HepG2 (cell line): ENCODE measurements around the gene MYO18B. TPM values are rescaled to one million over a fixed set of nuclear protein-coding genes. Genes with fewer than 3 reads are reported as not detected.

ENCODE experiments used
- ATAC-seq: fragments of 200-7000 bp; cut with Tn5 transposase; 3 replicates; pipeline ENCODE4 v1.9.1; 2020; ENCODE audit warnings: mild to moderate bottlenecking, moderate library complexity
- BruUV-seq: library from RNA; stranded (reverse); fragments of 400-500 nt; replicated peaks from 2 replicates; lab custom pipeline; 2021; lab: Mats Ljungman, UMichigan
- CTCF ChIA-PET: fragments of 300-600 bp; formaldehyde crosslinking; extraction: SDS; loops from one replicate; lab custom pipeline; 2021; ENCODE audit warnings: low total read pairs, inconsistent platforms, low intra/inter-chr PET ratio; lab: Yijun Ruan, JAX
- POLR2A ChIA-PET: fragments of 350-600 bp; sonication (Branson Sonifier 250); formaldehyde crosslinking; loops from one replicate; lab custom pipeline; 2020; ENCODE audit warnings: antibody characterized with exemption, inconsistent platforms; lab: Yijun Ruan, JAX
- DNase-seq: peaks from one replicate; pipeline ENCODE4 v3.0.0-alpha.2; 2015; ENCODE audit warnings: low spot score
- FAIRE-seq: peaks from 3 replicates; lab custom pipeline; 2011; peaks lifted over from hg19 to GRCh38; lab: Jason Lieb, UNC
- H2AFZ ChIP-seq: one replicate; pipeline ENCODE4 v1.6.1; 2011; ENCODE audit warnings: low read length, inconsistent platforms
- H3K27ac ChIP-seq: fragments of 300-600 bp; 3 replicates; pipeline ENCODE4 v1.8.0; 2011; ENCODE audit warnings: mixed run types, mild to moderate bottlenecking, mixed read lengths, low read length, inconsistent platforms; ENCODE audit not compliant: insufficient read depth; ENCODE audit errors: extremely low read length
- H3K27me3 ChIP-seq, 2 experiments: fragments of 200-600 bp in 1 of 2; 2 replicates in 1 of 2; 3 replicates in 1 of 2; pipeline versions ENCODE4 v1.6.0 to v1.8.0; 2011; ENCODE audit warnings: low read length in 2 of 2, mild to moderate bottlenecking in 2 of 2, moderate library complexity in 2 of 2, inconsistent platforms in 1 of 2; ENCODE audit not compliant: insufficient read depth in 2 of 2, control insufficient read depth in 1 of 2
- H3K36me3 ChIP-seq, 2 experiments: fragments of 200-600 bp in 1 of 2; replicated peaks in 1 of 2; 2 replicates in 1 of 2; 3 replicates in 1 of 2; pipeline versions ENCODE4 v1.5.1 to v1.8.0; 2011; ENCODE audit warnings: low read length in 2 of 2, inconsistent platforms in 1 of 2; ENCODE audit not compliant: insufficient read depth in 2 of 2, control insufficient read depth in 1 of 2
- H3K4me1 ChIP-seq: 2 replicates; pipeline ENCODE4 v1.5.1; 2012; ENCODE audit warnings: low read length, inconsistent platforms; ENCODE audit not compliant: insufficient read depth
- H3K4me2 ChIP-seq: 2 replicates; pipeline ENCODE4 v1.6.0; 2011; ENCODE audit warnings: low read depth, low read length, inconsistent platforms
- H3K4me3 ChIP-seq, 3 experiments: fragments of 200-600 bp in 1 of 3; sonication (generic), shearing (Covaris generic) in 1 of 3; replicated peaks in 1 of 3; 2 replicates each; pipeline ENCODE4 v1.5.1; 2011 to 2016; ENCODE audit warnings: low read length in 3 of 3, inconsistent platforms in 2 of 3, low read depth in 2 of 3, mild to moderate bottlenecking in 2 of 3, control low read depth in 1 of 3, mixed read lengths in 1 of 3; ENCODE audit not compliant: insufficient read depth in 1 of 3
- H3K79me2 ChIP-seq: one replicate; pipeline ENCODE4 v1.6.1; 2011; ENCODE audit warnings: low read length, inconsistent platforms; ENCODE audit not compliant: insufficient read depth
- H3K9ac ChIP-seq: 2 replicates; pipeline ENCODE4 v1.6.0; 2011; ENCODE audit warnings: mild to moderate bottlenecking, low read depth, low read length, inconsistent platforms; ENCODE audit not compliant: insufficient read depth
- H3K9me3 ChIP-seq: 2 replicates; pipeline ENCODE4 v1.5.1; 2012; ENCODE audit warnings: mild to moderate bottlenecking, low read length
- H4K20me1 ChIP-seq: 2 replicates; pipeline ENCODE4 v1.6.0; 2011; ENCODE audit warnings: inconsistent platforms, mild to moderate bottlenecking, low read length, moderate library complexity; ENCODE audit not compliant: insufficient read depth
- ARID4A ChIP-seq: sonication (generic); formaldehyde crosslinking; IDR thresholded peaks from 2 replicates; pipeline ENCODE4 v1.5.0; 2020; ENCODE audit warnings: mild to moderate bottlenecking, missing genetic modification reagents, borderline replicate concordance
- FOXO4 ChIP-seq: sonication (generic); formaldehyde crosslinking; conservative IDR thresholded peaks from 2 replicates; pipeline ENCODE4 v1.8.1; 2023; ENCODE audit warnings: missing genetic modification reagents
- FOXP4 ChIP-seq: sonication (generic); formaldehyde crosslinking; IDR thresholded peaks from 2 replicates; pipeline ENCODE4 v1.4.0; 2020; ENCODE audit warnings: missing genetic modification reagents
- HMG20B ChIP-seq: conservative IDR thresholded peaks from 2 replicates; pipeline ENCODE4 v1.6.1; 2016; ENCODE audit warnings: missing genetic modification reagents, missing compliant biosample characterization
- HOXA7 ChIP-seq: sonication (generic); formaldehyde crosslinking; IDR thresholded peaks from 2 replicates; pipeline ENCODE4 v1.8.1; 2022; ENCODE audit warnings: mild to moderate bottlenecking, missing genetic modification reagents, moderate library complexity
- SATB2 ChIP-seq: sonication (generic); formaldehyde crosslinking; IDR thresholded peaks from 2 replicates; pipeline ENCODE4 v1.5.0; 2020; ENCODE audit warnings: missing genetic modification reagents
- TBP ChIP-seq: sonication (generic); formaldehyde crosslinking; IDR thresholded peaks from 2 replicates; pipeline ENCODE4 v1.5.0; 2020; ENCODE audit warnings: missing genetic modification reagents
- ZBTB39 ChIP-seq: sonication (generic); formaldehyde crosslinking; IDR thresholded peaks from 2 replicates; pipeline ENCODE4 v1.5.0; 2020; ENCODE audit warnings: missing genetic modification reagents
- ZFP90 ChIP-seq: sonication (generic); formaldehyde crosslinking; IDR thresholded peaks from 2 replicates; pipeline ENCODE4 v1.8.0; 2022; ENCODE audit warnings: missing genetic modification reagents, mild to moderate bottlenecking, inconsistent platforms, borderline replicate concordance
- ZNF282 ChIP-seq: fragments of 450-650 bp; IDR thresholded peaks from 2 replicates; pipeline ENCODE4 v1.6.1; 2018; ENCODE audit not compliant: partially characterized antibody
- ZNF451 ChIP-seq: sonication (generic); formaldehyde crosslinking; IDR thresholded peaks from 2 replicates; pipeline ENCODE4 v1.5.0; 2020; ENCODE audit warnings: mild to moderate bottlenecking, missing genetic modification reagents
- ZNF563 ChIP-seq: sonication (generic); formaldehyde crosslinking; IDR thresholded peaks from 2 replicates; pipeline ENCODE4 v1.8.0; 2022; ENCODE audit warnings: mild to moderate bottlenecking, moderate library complexity, missing genetic modification reagents
- ZNF784 ChIP-seq: sonication (generic); formaldehyde crosslinking; IDR thresholded peaks from 2 replicates; pipeline ENCODE4 v1.5.1; 2020; ENCODE audit warnings: missing genetic modification reagents, mild to moderate bottlenecking, borderline replicate concordance
- WGBS: methylation state at CpG from one replicate; pipeline ENCODE4 v1.1.6; 2017; ENCODE audit warnings: low lambda C conversion rate; 5-methylcytosine and 5-hydroxymethylcytosine counted together
- in situ Hi-C: cut with HindIII; loops from 2 replicates; pipeline ENCODE4 v1.10.0; 2017; ENCODE audit warnings: low pct_unique_long_range_greater_than_20kb; ENCODE audit not compliant: extremely low pct_ligation_motif_present
- intact Hi-C: fragments of 100-400 bp; cut with micrococcal nuclease; formaldehyde crosslinking; loops from one replicate; pipeline ENCODE4 v1.10.0; 2022; ENCODE audit not compliant: unreplicated experiment
- polyA plus RNA-seq, 8 experiments: library from polyadenylated mRNA; depleted of rRNA in 3 of 8; stranded (reverse) in 7 of 8; unstranded in 1 of 8; fragments of >200 nt; fragmentation: Illumina TruSeq in 4 of 8; extraction: Trizol in 4 of 8; gene quantifications; 2 replicates each; pipeline versions ENCODE4 v1.2.1 to v1.2.3, GENCODE V29; 2011 to 2016; ENCODE audit warnings: low read depth in 4 of 8, missing spikeins in 1 of 8, mixed read lengths in 1 of 8; ENCODE audit not compliant: insufficient read depth in 1 of 8
- total RNA-seq, 5 experiments: library from RNA; depleted of rRNA; stranded (reverse); fragments of >200 nt; fragmentation: Illumina TruSeq; extraction: Trizol; gene quantifications; 2 replicates each; pipeline ENCODE4 v1.2.3, GENCODE V29; 2016; ENCODE audit warnings: low read depth in 1 of 5

The MYO18B gene
- total and polyA plus RNA-seq, 2 of the 13 experiments (the other 11 are each of a cell fraction or from before 2014, with no cell fraction given), result 0.01 TPM; not detected in 1

- Histone ChIP-seq H3K27me3 (peaks cover 0 to 1% of the 10 kb centered on the region in 2 experiments; a peak in 2 of 5 replicates), H3K4me2 (no peak overlapping the region), H4K20me1 (no peaks in the 10 kb centered on the region), H3K27ac (no peak overlapping the region), H3K9me3 (no peaks in the 10 kb centered on the region), H3K9ac (no peak overlapping the region), H2AFZ (no peak overlapping the region), H3K4me3 (no peak overlapping the region), H3K79me2 (no peaks in the 10 kb centered on the region), H3K36me3 (no peaks in the 10 kb centered on the region), H3K4me1 (no peaks in the 10 kb centered on the region)
- 48% methylated on average over 2 of the region's 2 CpGs for WGBS
- in situ Hi-C loops (loop anchor here (5.0 kb wide), 1 partner anchor 431 kb away; no protein-coding TSS in a partner anchor), intact Hi-C loops (loop anchor here (1.0 kb wide), 1 partner anchor 435 kb away; no protein-coding TSS in a partner anchor)
- FAIRE-seq (no peak), ATAC-seq (no peak), DNase-seq (no peak)
- BruUV-seq, result no TSS peak
- POLR2A ChIA-PET, result no interaction called here
- CTCF ChIA-PET, result interaction anchor here (2.0 kb wide), 1 partner anchor 434 kb away, joined by 12 read pairs; no protein-coding TSS in a partner anchor
- TF ChIP-seq ARID4A (CRISPR knock-in tag) (no peak), ZNF451 (CRISPR knock-in tag) (no peak), TBP (CRISPR knock-in tag) (no peak), ZNF282 (no peak), HOXA7 (no peak), ZNF563 (CRISPR knock-in tag) (no peak), FOXP4 (CRISPR knock-in tag) (no peak), ZBTB39 (CRISPR knock-in tag) (no peak), ZNF784 (CRISPR knock-in tag) (no peak), ZFP90 (no peak), HMG20B (CRISPR knock-in tag) (no peak), SATB2 (CRISPR knock-in tag) (no peak), FOXO4 (CRISPR knock-in tag) (no peak)
These were observed 154.6 kb downstream of the MYO18B start for GRCh38 chr22:25896592-25896991.
